Mesenchymal stem cell (in vitro differentiated cells and primary cell): ENCODE measurements around the gene SLC24A3.

Experiments used
- DNase-seq: peaks from one replicate; pipeline ENCODE4 v3.0.0-alpha.2; 2013
- H2AFZ ChIP-seq: one replicate; pipeline ENCODE4 v1.6.1; 2013; ENCODE audit warnings: low read depth, mild to moderate bottlenecking, control low read depth, inconsistent platforms, low read length, moderate library complexity
- H2AK5ac ChIP-seq: 2 replicates; pipeline ENCODE4 v1.6.1; 2013; ENCODE audit warnings: low read length, moderate library complexity, mild to moderate bottlenecking, inconsistent platforms; ENCODE audit not compliant: severe bottlenecking
- H2BK120ac ChIP-seq: one replicate; pipeline ENCODE4 v1.6.1; 2013; ENCODE audit warnings: low read depth, mild to moderate bottlenecking, inconsistent platforms, low read length, moderate library complexity
- H2BK12ac ChIP-seq, 2 experiments: one replicate each; pipeline ENCODE4 v1.6.1; 2013; ENCODE audit warnings: inconsistent platforms in 2 of 2, low read length in 2 of 2, mild to moderate bottlenecking in 2 of 2, moderate library complexity in 2 of 2, control low read depth in 1 of 2
- H2BK15ac ChIP-seq: one replicate; pipeline ENCODE4 v1.6.1; 2013; ENCODE audit warnings: mild to moderate bottlenecking, low read depth, inconsistent platforms; ENCODE audit not compliant: poor library complexity, severe bottlenecking
- H2BK5ac ChIP-seq: 2 replicates; pipeline ENCODE4 v1.6.1; 2013; ENCODE audit warnings: low read depth, mild to moderate bottlenecking, low read length, control low read depth, inconsistent platforms; ENCODE audit not compliant: poor library complexity, severe bottlenecking
- H3K14ac ChIP-seq, 2 experiments: one replicate each; pipeline ENCODE4 v1.6.1; 2013; ENCODE audit warnings: inconsistent platforms in 2 of 2, low read length in 2 of 2, control low read depth in 1 of 2, mild to moderate bottlenecking in 1 of 2, moderate library complexity in 1 of 2
- H3K18ac ChIP-seq, 2 experiments: one replicate each; pipeline ENCODE4 v1.6.1; 2013; ENCODE audit warnings: inconsistent platforms in 2 of 2, low read length in 2 of 2, control low read depth in 1 of 2, low read depth in 1 of 2, mild to moderate bottlenecking in 1 of 2
- H3K23ac ChIP-seq, 2 experiments: one replicate each; pipeline ENCODE4 v1.6.1; 2013; ENCODE audit warnings: inconsistent platforms in 2 of 2, low read length in 2 of 2, mild to moderate bottlenecking in 2 of 2, moderate library complexity in 2 of 2, control low read depth in 1 of 2
- H3K27ac ChIP-seq: 2 replicates; pipeline ENCODE4 v1.5.1; 2013; ENCODE audit warnings: mild to moderate bottlenecking, moderate library complexity, low read length, control low read depth, inconsistent platforms; ENCODE audit not compliant: poor library complexity, severe bottlenecking
- H3K27me3 ChIP-seq, 2 experiments: 2 replicates each; pipeline versions ENCODE4 v1.6.1 to v1.7.0; 2013; ENCODE audit warnings: low read length in 2 of 2, mild to moderate bottlenecking in 2 of 2, moderate library complexity in 2 of 2, control low read depth in 1 of 2, inconsistent platforms in 1 of 2; ENCODE audit not compliant: control insufficient read depth in 1 of 2, insufficient read depth in 1 of 2
- H3K36me3 ChIP-seq, 2 experiments: 2 replicates each; pipeline versions ENCODE4 v1.6.1 to v1.7.0; 2013; ENCODE audit warnings: low read length in 2 of 2, control low read depth in 1 of 2, inconsistent platforms in 1 of 2, low read depth in 1 of 2, mild to moderate bottlenecking in 1 of 2; ENCODE audit not compliant: insufficient read depth in 2 of 2, control insufficient read depth in 1 of 2
- H3K4ac ChIP-seq, 2 experiments: one replicate each; pipeline ENCODE4 v1.6.1; 2013; ENCODE audit warnings: inconsistent platforms in 2 of 2, low read length in 2 of 2, mild to moderate bottlenecking in 2 of 2, moderate library complexity in 2 of 2, control low read depth in 1 of 2, low read depth in 1 of 2
- H3K4me1 ChIP-seq: 2 replicates; pipeline ENCODE4 v1.6.1; 2013; ENCODE audit warnings: low read depth, low read length, control low read depth; ENCODE audit not compliant: control insufficient read depth, insufficient read depth
- H3K4me2 ChIP-seq: 2 replicates; pipeline ENCODE4 v1.6.1; 2013; ENCODE audit warnings: low read length, mild to moderate bottlenecking, inconsistent platforms; ENCODE audit not compliant: poor library complexity, severe bottlenecking
- H3K4me3 ChIP-seq, 2 experiments: 2 replicates each; pipeline versions ENCODE4 v1.5.1 to v1.7.0; 2013; ENCODE audit warnings: low read length in 2 of 2, mild to moderate bottlenecking in 2 of 2, control low read depth in 1 of 2, low read depth in 1 of 2; ENCODE audit not compliant: insufficient read depth in 1 of 2
- H3K79me1 ChIP-seq: replicated peaks from 2 replicates; pipeline ENCODE4 v1.6.1; 2013; ENCODE audit warnings: mild to moderate bottlenecking, control low read depth, low read length, inconsistent platforms; ENCODE audit not compliant: poor library complexity, severe bottlenecking
- H3K9ac ChIP-seq: 2 replicates; pipeline ENCODE4 v1.7.0; 2013; ENCODE audit warnings: mild to moderate bottlenecking, low read length, moderate library complexity
- H3K9me3 ChIP-seq: 2 replicates; pipeline ENCODE4 v1.7.0; 2013; ENCODE audit warnings: mild to moderate bottlenecking, low read length; ENCODE audit not compliant: control insufficient read depth
- H4K8ac ChIP-seq: one replicate; pipeline ENCODE4 v1.6.1; 2013; ENCODE audit warnings: inconsistent platforms, mild to moderate bottlenecking, low read length, moderate library complexity
- H4K91ac ChIP-seq: one replicate; pipeline ENCODE4 v1.6.1; 2013; ENCODE audit warnings: mild to moderate bottlenecking, low read length, inconsistent platforms
- WGBS: methylation state at CpG from one replicate; pipeline ENCODE4 v1.1.7; 2013; ENCODE audit warnings: mixed read lengths; 5-methylcytosine and 5-hydroxymethylcytosine counted together

SLC24A3 gene

DNA sequence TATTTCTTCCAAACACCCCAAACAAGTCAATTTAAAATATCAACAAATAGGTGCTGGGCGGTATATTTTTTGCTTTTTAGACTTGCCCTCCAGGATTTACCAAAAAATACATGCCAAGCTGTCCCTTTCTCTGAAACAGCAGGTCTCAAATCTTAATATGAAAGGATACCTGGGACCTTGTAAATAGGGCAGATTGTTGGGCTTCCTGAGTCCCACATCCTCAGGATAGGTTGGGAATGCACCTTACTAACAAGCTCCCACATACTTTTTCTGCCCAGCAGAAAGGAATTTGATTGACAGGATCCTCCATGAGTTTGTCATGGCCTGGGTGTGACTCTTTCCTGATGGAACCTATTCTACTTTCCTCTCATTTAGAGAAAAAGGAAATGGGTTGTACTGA, 4.9 kb upstream of the SLC24A3 start:
- H3K27ac ChIP-seq, result no peak overlapping the region
- no CpG with 5 or more reads among the region's 1 CpG for WGBS
- no peak overlapping the region for H3K14ac ChIP-seq
- no peak overlapping the region for H2AFZ ChIP-seq
- no peak overlapping the region for H2BK5ac ChIP-seq
- H2BK15ac ChIP-seq, result no peak overlapping the region
- no peak overlapping the region for H3K18ac ChIP-seq
- no peaks in the 10 kb centered on the region for H3K9me3 ChIP-seq
- DNase-seq, result no peak
- H4K8ac ChIP-seq, result no peak overlapping the region
- no peak overlapping the region for H3K4me2 ChIP-seq
- peaks cover 33% of the 10 kb centered on the region in 2 experiments for H3K27me3 ChIP-seq
- H3K23ac ChIP-seq, result no peak overlapping the region
- no peak overlapping the region for H2BK12ac ChIP-seq
- no peak overlapping the region for H2AK5ac ChIP-seq
- no peak overlapping the region for H2BK120ac ChIP-seq
- H4K91ac ChIP-seq, result no peak overlapping the region
- H3K4me1 ChIP-seq, result peaks cover 8% of the 10 kb centered on the region
- no peaks in the 10 kb centered on the region for H3K36me3 ChIP-seq
- no peak overlapping the region for H3K4ac ChIP-seq
- H3K9ac ChIP-seq, result no peak overlapping the region
- H3K4me3 ChIP-seq, result no peak overlapping the region
- H3K79me1 ChIP-seq, result no peaks in the 10 kb centered on the region

DNA sequence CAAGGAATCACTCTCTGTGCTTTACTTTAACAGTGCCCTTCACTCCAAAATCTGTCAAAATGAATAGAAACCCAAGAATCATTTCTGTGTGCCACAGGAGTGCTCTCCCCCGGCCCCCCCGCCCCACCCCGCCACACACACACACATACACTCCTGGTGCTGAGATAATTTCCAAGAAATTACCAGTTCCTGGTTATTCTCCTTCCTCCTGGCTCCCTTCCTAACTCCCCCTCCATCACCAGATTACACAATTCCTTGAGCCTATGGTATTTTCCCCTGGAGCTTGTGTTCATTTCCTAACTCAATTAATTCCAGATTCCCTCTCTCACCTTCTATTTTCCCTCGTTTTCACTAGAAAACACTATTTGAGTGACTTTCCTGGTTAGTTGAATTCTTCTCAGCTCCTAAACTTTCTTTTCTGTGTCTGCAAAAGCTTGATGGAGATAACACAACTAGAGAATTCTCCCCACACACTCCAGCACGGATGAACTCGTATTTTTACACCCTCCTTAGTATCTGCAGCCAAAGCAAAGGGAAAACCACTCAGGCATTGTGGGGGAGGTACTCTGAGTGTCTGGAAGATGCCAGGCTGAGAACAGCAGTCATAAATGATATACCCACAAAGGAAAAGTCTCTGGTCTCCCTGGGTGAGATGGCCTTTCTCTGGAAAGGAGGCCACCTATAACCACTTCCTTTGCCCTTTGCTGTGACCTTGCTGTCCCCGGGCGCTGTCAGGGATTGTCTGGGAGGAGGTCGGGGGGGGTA, 1.9 kb upstream of the SLC24A3 start:
- Histone ChIP-seq H2AFZ (no peak overlapping the region), H2BK12ac (no peak overlapping the region), H3K4me2 (no peak overlapping the region), H3K27me3 (peaks cover 56 to 57% of the 10 kb centered on the region in 2 experiments), H3K4me1 (peaks cover 11% of the 10 kb centered on the region), H3K79me1 (no peaks in the 10 kb centered on the region), H3K36me3 (no peaks in the 10 kb centered on the region), H3K27ac (no peak overlapping the region), H3K18ac (no peak overlapping the region), H3K9ac (no peak overlapping the region), H4K91ac (no peak overlapping the region), H2BK15ac (no peak overlapping the region), H3K14ac (no peak overlapping the region), H3K9me3 (no peaks in the 10 kb centered on the region), H3K4me3 (no peak overlapping the region), H3K23ac (no peak overlapping the region), H2BK5ac (no peak overlapping the region), H3K4ac (no peak overlapping the region), H4K8ac (no peak overlapping the region), H2AK5ac (no peak overlapping the region), H2BK120ac (no peak overlapping the region)
- WGBS, result 63% methylated on average over 9 of the region's 9 CpGs
- DNase-seq, result no peak

DNA sequence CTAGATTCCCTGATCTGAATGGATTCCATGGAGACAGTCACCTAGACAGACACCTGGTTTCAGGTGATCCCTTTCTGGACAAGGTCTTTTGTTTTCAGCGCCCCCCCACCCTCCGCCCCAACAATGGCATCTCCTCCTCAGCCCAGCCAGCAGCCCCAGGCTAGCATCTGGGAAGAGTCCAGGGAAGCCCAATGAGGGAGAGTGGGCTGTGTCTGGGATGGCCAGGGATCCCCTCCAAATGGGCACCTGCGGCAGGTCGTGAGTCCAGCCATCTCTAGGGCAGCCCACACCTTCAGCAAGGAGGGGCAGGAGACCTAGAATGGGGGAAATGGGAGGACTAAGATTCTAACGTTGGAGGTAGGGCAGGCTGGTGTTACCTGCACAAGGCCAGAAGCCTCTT, 1.2 kb upstream of the SLC24A3 start:
- no peak overlapping the region for H2AFZ ChIP-seq

DNA sequence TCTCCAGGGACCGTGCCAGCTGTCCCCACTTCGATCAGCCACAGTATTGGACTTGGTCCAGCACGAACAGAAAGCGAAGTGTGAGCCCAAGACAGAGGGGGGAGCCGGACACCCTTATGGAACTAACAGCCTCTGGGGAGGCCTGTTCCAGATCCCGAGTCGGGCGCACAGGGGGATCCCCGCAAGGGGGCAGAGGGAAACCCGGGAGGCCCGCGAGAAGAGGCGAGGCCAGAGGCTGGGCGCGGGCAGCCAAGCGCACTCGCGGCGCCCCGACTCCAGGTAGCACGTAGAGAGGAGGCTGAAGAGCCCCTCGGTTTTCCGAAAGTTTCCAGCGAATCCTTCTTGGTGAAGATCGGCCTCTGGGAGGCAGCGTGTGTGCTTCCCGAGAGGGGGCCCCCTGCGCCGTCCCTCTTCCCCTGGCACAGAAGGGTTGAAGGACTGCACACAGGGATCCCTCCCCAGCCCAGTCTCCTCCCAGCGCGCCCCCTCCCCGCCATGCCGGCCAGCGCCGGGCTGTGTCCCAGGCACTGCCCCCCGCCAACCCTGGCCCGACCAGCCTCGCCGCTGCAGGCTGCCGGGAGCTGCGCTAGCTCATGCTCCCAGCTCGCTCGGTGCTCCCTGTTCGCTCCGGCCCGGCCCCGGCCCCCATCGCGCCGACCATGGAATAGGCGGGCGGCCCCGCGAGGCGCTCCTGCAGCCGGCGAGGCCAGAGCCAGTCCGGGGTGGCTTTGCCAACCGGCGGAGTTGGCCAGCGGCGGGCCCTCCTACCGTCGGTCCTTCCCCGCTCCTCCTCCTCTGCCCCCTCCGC, 577 bp upstream of the SLC24A3 start:
- no peak overlapping the region for H3K14ac ChIP-seq
- H2BK12ac ChIP-seq, result no peak overlapping the region
- no peak overlapping the region for H2AFZ ChIP-seq
- 10% methylated on average over 41 of the region's 66 CpGs for WGBS
- peak overlapping the region; percentile 51 for H3K4me2 ChIP-seq
- H3K27ac ChIP-seq, result no peak overlapping the region
- H4K91ac ChIP-seq, result no peak overlapping the region
- H2BK15ac ChIP-seq, result no peak overlapping the region
- no peaks in the 10 kb centered on the region for H3K79me1 ChIP-seq
- no peak overlapping the region for H2AK5ac ChIP-seq
- H2BK120ac ChIP-seq, result no peak overlapping the region
- H3K9me3 ChIP-seq, result no peaks in the 10 kb centered on the region
- H3K27me3 ChIP-seq, result peaks cover 56 to 61% of the 10 kb centered on the region in 2 experiments
- H3K23ac ChIP-seq, result no peak overlapping the region
- H3K4me1 ChIP-seq, result peaks cover 11% of the 10 kb centered on the region
- H2BK5ac ChIP-seq, result no peak overlapping the region
- H3K9ac ChIP-seq, result no peak overlapping the region
- H3K4me3 ChIP-seq, result peak overlapping the region in 1 of 2 experiments; percentile 62
- H3K36me3 ChIP-seq, result no peaks in the 10 kb centered on the region
- DNase-seq, result no peak
- no peak overlapping the region for H4K8ac ChIP-seq
- H3K18ac ChIP-seq, result no peak overlapping the region
- H3K4ac ChIP-seq, result no peak overlapping the region

More for the DNA sequence above, 1.2 kb upstream of the SLC24A3 start:
- Histone ChIP-seq H2BK15ac (no peak overlapping the region), H3K36me3 (no peaks in the 10 kb centered on the region), H4K91ac (no peak overlapping the region), H3K79me1 (no peaks in the 10 kb centered on the region), H4K8ac (no peak overlapping the region), H3K9ac (no peak overlapping the region), H3K27ac (no peak overlapping the region), H3K4me3 (no peak overlapping the region), H3K23ac (no peak overlapping the region), H3K4me2 (no peak overlapping the region), H3K14ac (no peak overlapping the region), H3K18ac (no peak overlapping the region), H3K9me3 (no peaks in the 10 kb centered on the region), H2AK5ac (no peak overlapping the region), H2BK12ac (no peak overlapping the region), H3K27me3 (peaks cover 56 to 61% of the 10 kb centered on the region in 2 experiments), H2BK120ac (no peak overlapping the region), H2BK5ac (no peak overlapping the region), H3K4me1 (peaks cover 11% of the 10 kb centered on the region), H3K4ac (no peak overlapping the region)
- DNase-seq, result no peak
- WGBS, result 59% methylated on average over 3 of the region's 5 CpGs
